Skin epidermis (tissue), 12 donors: Measurements from ENCODE around the gene OTULINL.

Experiments used
- H3K27ac ChIP-seq, 21 experiments: fragments of 200-600 bp; sonication (generic) in 11 of 21; one replicate each; pipeline ENCODE4 v1.5.0; 2020; ENCODE audit warnings: mild to moderate bottlenecking in 3 of 21, inconsistent platforms in 2 of 21, moderate library complexity in 2 of 21
- H3K4me3 ChIP-seq, 7 experiments: fragments of 200-600 bp; sonication (generic) in 2 of 7; one replicate each; pipeline ENCODE4 v1.5.0; 2020; ENCODE audit warnings: inconsistent platforms in 2 of 7, mild to moderate bottlenecking in 2 of 7, moderate library complexity in 1 of 7

Gene OTULINL

DNA sequence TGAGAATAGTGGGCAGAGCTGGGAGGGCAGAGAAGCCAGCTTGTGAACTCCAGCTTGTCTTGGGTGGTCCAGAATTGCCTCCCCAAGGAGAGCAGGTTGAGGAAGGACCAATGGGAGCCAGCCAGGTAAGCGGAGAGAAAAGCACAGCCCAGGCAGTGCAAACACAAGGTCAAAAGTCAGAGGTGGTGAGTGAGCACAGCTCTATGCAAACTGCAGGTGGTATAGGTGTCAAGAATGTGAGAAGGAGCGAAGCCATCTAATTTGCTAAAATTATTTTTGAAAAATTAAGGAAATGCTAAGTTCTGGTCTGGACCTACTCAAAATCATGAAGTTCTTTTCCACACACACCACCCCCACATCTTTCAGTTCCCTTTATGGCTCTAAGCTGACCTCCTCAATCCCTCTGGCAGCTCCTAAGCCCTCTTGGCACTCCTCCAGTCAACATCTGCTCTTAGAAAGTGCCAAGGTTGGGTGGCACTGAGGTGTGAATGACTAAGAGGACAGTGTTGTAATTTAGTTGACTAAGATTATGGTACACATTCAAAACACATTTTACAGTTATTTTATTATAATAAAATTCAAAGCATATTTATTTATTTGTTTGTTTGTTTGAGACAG lies 6.6 kb upstream of the OTULINL start:
- Histone ChIP-seq H3K4me3 (no peak overlapping the region), H3K27ac (peak overlapping the region in 6 of 21 experiments; percentile 8 to 55 (median 31))

DNA sequence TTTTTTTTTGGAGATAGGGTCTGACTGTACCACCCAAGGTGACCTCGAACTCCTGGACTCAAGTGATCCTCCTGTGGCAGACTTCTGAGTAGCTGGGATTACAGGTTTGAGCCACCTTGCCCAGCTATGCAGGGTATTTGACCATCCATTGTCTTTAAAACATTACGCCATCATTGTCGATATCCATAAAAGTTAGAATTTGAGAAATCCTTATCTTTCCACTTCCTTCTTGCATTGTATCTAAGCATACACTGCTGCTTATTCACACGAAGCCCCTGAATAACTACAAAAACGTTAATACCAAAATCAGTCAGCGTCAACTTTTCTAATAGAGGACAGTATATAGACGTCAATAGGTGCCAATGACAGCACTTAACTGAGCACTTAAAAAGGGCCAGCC lies 5.4 kb upstream of the OTULINL start:
- H3K4me3 ChIP-seq = no peak overlapping the region
- H3K27ac ChIP-seq = no peak overlapping the region

- Histone ChIP-seq H3K4me3 (no peak overlapping the region), H3K27ac (no peak overlapping the region)
Measured at GRCh38 chr5:14577079-14577725, 4.4 kb upstream of the OTULINL start.

- no peak overlapping the region for H3K27ac ChIP-seq
Measured at GRCh38 chr5:14577971-14578370, 3.6 kb upstream of the OTULINL start.

GRCh38 chr5:14579246-14579645 lies 2.3 kb upstream of the OTULINL start:
- Histone ChIP-seq H3K27ac (no peak overlapping the region), H3K4me3 (no peak overlapping the region)

More at GRCh38 chr5:14577971-14578370, 3.6 kb upstream of the OTULINL start:
- no peak overlapping the region for H3K4me3 ChIP-seq

GRCh38 chr5:14579731-14580397 lies 1.7 kb upstream of the OTULINL start:
- H3K4me3 ChIP-seq = no peak overlapping the region
- no peak overlapping the region for H3K27ac ChIP-seq

GRCh38 chr5:14580398-14581034 lies 1.1 kb upstream of the OTULINL start:
- H3K4me3 ChIP-seq = peak overlapping the region in 1 of 7 experiments; percentile 79
- peak overlapping the region in 2 of 21 experiments; percentile 80 to 86 for H3K27ac ChIP-seq

- Histone ChIP-seq H3K27ac (peak overlapping the region in 20 of 21 experiments; percentile 59 to 89 (median 79)), H3K4me3 (peak overlapping the region; percentile 67 to 93 (median 79))
Measured at GRCh38 chr5:14581891-14582796, 552 bp downstream of the OTULINL start.

- H3K27ac ChIP-seq = peak overlapping the region in 10 of 21 experiments; percentile 74 to 89 (median 81)
- H3K4me3 ChIP-seq = peak overlapping the region; percentile 67 to 93 (median 79)
Measured at GRCh38 chr5:14582797-14583137, 1.2 kb downstream of the OTULINL start.

DNA sequence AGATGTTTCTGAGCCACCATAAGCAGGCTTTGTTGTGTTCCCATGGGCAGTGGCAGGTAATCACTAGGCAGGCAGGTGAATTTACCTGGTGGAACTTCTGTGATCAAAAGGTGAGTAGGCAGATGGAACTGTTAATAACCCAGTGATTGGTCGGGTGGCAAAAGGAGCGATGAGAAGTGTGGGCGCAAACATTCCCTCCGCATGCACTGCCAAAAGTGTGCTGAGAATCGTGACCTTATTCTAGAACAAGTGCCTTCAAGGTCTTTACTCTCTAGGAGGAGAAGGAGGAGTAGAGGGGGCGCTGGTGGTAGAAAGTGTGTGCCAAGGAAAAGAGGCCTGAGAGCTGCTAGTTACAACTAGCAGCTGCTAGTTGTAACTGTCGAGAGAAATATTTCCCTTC lies 3.3 kb downstream of the OTULINL start:
- Histone ChIP-seq H3K27ac (no peak overlapping the region), H3K4me3 (no peak overlapping the region)

- H3K27ac ChIP-seq = peak overlapping the region in 3 of 21 experiments; percentile 25 to 54 (median 30)
- no peak overlapping the region for H3K4me3 ChIP-seq
Measured at GRCh38 chr5:14587150-14587549, 5.6 kb downstream of the OTULINL start.

- peak overlapping the region in 2 of 21 experiments; percentile 25 to 54 for H3K27ac ChIP-seq
- no peak overlapping the region for H3K4me3 ChIP-seq
Measured at GRCh38 chr5:14588145-14588544, 6.6 kb downstream of the OTULINL start.

DNA sequence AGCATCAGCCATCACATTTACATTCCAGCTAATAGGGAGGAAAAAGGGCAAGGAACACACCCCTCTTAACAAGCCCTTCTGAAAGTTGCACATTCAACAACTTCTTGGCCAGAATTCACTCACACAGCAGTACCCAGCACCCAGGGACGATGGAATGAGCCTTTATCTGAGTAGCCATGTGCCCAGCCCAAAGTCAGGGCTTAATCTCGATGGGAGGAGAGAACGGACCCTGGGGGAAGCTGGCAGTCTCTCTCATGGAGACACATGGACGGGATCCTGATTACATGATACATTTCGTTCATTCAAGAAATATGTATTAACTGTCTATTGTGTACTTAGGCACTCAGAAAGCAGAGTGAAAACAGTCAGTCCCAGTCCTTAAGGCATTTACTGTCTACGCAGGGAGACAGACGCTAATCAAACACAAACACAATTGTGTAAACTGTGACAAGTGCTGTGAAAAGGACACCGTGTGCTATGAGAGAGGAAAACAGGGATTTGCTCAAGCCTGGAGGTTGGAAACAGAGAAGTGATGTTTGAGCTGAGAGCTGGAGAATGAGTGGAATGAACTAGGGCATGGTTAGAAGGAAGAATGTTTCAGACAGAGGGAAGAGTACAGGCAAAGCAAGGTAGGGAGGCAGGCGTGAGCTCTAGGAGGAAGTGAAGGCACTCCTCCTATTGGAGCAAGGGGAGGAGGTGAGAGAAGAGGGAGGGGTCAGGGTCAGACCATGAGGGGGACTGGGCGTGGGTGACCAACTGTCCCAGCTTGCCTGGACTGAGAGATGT lies 7.4 kb downstream of the OTULINL start:
- H3K27ac ChIP-seq = peak overlapping the region in 1 of 21 experiments; percentile 49

GRCh38 chr5:14590949-14591348 lies 9.4 kb downstream of the OTULINL start:
- Histone ChIP-seq H3K27ac (no peak overlapping the region), H3K4me3 (no peak overlapping the region)

More for the DNA sequence above, 7.4 kb downstream of the OTULINL start:
- H3K4me3 ChIP-seq = no peak overlapping the region

DNA sequence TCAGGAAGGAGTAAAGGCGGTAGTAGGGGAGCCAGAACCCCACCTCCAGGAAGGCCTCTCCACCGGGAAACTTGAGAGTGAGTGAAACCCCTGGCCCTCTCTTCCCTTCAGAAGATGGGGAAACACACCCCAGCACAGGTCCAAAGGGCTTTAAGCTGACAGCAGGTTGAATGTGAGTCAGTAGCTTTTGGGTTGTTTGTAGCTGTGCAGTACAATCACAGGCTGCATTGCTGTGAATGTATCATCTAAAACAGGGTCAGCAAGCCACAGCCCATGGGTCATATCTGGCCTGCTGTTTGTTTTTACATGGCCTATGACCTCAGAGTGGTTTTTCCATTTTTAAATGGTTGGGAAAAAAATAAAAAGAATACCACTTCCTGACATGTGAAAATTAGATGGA lies 10.0 kb downstream of the OTULINL start:
- Histone ChIP-seq H3K27ac (peak overlapping the region in 1 of 21 experiments; percentile 92), H3K4me3 (no peak overlapping the region)

DNA sequence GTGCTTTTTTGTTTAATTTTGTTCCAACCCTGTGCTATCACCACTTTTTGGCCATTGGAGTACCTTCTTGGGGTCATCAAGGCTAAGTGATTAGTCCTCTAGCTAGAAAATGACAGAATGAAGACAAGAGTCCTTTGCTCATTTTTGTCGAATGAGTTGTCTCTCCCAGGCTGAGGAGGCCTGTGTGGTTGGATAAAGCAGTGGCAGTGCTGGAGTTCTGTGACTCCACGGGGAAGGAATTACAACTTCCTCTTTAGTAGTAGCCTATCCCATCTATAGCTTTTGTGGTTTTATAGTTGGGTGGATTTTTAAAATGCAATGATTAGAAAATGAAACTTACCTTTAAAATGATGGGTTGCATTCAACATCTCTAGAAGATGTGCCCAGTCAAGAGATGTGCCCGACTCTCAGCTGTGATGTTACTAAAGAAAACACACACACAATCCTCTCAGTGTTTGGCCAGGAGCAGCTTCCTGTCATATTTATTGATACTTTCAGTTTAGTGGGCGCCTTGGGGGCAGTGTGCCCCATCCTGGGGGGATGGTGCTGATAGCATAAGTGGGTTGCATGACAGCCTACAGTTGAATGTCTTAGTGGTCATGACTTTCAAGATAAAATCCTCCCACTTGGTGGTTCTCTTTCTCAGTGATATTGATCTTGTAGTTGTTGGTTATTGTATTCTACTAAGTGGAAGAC lies 11.9 kb downstream of the OTULINL start:
- Histone ChIP-seq H3K27ac (peak overlapping the region in 6 of 21 experiments; percentile 68 to 92 (median 80)), H3K4me3 (no peak overlapping the region)

- no peak overlapping the region for H3K4me3 ChIP-seq
- peak overlapping the region in 15 of 21 experiments; percentile 24 to 92 (median 60) for H3K27ac ChIP-seq
Measured at GRCh38 chr5:14594378-14595074, 12.9 kb downstream of the OTULINL start.
